Head of caudate nucleus (tissue), 42 donors: ENCODE data around the gene TBL1X.
"Not testable (repeated sequence)": the region's sequence is repeated elsewhere in the genome, so short reads cannot be mapped to it uniquely, and the experiment has no call there.

Experiments
- DNase-seq, 42 donors: peaks; one replicate each; pipeline versions ENCODE4 v3.0.0 to v3.0.0-alpha.2; 2020 to 2021; ENCODE audit warnings: mixed read lengths in 7 of 42
- intact Hi-C: fragments of 100-400 bp; cut with DNase I; formaldehyde crosslinking; loops from one replicate; pipeline ENCODE4 v1.15.0; 2022

Gene TBL1X

DNA sequence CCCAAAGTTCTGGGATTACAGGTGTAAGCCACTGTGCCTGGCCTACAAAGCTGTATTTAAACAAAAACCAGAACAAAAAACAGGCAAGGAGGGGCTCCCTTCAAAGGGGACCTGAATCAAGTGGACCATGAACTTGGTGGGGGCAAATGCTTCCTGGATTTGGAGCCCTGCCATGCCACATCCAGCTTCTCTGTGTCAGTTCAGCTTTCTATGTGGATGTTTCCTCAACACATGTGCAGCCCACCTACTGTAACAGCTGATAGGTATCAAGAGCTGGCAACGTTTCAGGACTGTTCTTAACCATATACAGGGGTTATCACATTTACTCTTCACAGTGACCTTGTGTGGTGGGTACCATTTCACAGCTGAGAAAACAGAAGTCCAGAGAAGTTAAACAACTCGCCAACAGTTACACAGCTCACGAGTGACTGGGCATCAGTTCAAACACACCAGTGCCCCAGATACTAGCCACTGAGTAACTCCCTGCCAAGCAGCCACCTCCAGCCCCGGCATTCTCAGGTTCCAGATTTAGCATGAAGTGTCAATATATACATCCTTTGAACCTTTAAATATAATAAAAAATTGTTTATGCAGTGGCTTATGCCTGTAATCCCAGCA, 293.3 kb downstream of the TBL1X start:
- intact Hi-C loops: no loop called here
- DNase-seq: no peak

DNA sequence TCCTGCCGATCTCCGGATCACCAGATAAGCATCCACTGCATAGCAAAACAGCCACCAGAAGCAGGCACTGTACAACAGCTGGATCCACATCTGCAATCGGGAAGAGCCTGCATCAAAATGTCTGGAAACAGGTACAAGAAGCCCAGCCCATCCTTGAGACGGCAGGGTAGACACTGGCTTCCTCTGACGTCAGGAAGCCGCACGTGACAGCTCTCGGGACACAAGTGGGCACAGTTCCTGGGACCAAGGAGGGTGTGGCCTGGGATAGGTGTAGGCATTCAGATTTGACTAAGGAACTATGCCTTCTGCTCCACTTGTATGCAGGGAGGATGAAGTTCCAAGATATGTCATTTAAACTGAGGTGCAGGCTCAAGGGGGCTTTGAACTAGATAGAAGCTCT, 294.5 kb downstream of the TBL1X start:
- intact Hi-C loops: no loop called here
- no peak for DNase-seq

GRCh38 chrX:9765072-9765736, 300.3 kb downstream of the TBL1X start:
- DNase-seq: peak in 9 of 42 donors; percentile 3 to 40 (median 11)

GRCh38 chrX:9765737-9766097, 300.9 kb downstream of the TBL1X start, which contains the start of gene GPR143:
TSS of gene GPR143 (minus strand) at chrX:9765847. CDS start at chrX:9765817, 30 bp downstream.
- DNase-seq: peak in 24 of 42 donors; percentile 5 to 43 (median 20)
- intact Hi-C loops: no loop called here

More at GRCh38 chrX:9765072-9765736, 300.3 kb downstream of the TBL1X start:
- intact Hi-C loops: no loop called here

DNA sequence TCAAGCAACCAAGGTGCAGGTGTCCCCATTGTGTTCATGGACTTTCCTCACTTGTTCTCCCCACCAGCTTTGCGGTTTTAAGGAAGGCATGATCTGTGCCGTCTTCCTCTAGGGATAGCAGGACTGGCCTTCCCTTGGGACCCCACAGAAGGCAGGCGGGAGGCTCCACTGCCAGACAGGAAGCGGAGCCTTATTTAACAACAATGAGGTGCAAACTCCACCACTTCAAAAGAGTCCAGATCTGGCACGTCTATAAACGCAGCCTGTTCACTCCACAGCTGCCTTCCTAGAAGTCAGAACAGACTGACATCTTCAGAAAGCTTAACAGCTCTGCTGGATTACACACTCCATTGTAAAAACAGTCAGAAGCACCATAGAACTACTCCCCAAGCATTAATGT, 302.5 kb downstream of the TBL1X start:
- intact Hi-C loops: no loop called here
- DNase-seq: no peak

GRCh38 chrX:9768321-9768839, 303.5 kb downstream of the TBL1X start:
- intact Hi-C loops: not testable (repeated sequence)

GRCh38 chrX:9770319-9770718, 305.5 kb downstream of the TBL1X start:
- intact Hi-C loops: no loop called here
- DNase-seq: no peak

More at GRCh38 chrX:9768321-9768839, 303.5 kb downstream of the TBL1X start:
- DNase-seq: not testable (repeated sequence)

DNA sequence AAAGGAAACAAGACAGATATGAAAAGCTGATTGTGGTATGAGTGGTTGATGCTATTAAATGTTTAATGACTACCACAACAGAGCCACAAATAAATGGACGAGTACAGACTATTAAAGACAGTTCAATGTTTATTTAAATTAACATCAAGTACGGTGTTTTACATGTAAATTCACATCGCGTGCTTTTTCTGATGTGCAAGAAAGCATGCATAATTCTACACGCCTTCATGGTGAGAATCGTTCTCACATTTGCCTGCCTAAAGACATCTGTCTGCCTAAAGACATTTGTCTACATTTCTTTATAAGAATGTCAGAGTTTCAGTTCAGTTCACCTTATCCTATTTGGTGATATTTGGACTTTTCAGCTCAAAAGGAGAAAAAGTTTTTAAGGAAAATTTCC, 308.1 kb downstream of the TBL1X start:
- intact Hi-C loops: no loop called here
- DNase-seq: no peak

- intact Hi-C loops: no loop called here
- no peak for DNase-seq
These were observed 311.1 kb downstream of the TBL1X start for GRCh38 chrX:9775930-9776329.

GRCh38 chrX:9781941-9782340, 317.1 kb downstream of the TBL1X start:
- intact Hi-C loops: no loop called here
- DNase-seq: peak in 2 of 42 donors; percentile 3 to 18

DNA sequence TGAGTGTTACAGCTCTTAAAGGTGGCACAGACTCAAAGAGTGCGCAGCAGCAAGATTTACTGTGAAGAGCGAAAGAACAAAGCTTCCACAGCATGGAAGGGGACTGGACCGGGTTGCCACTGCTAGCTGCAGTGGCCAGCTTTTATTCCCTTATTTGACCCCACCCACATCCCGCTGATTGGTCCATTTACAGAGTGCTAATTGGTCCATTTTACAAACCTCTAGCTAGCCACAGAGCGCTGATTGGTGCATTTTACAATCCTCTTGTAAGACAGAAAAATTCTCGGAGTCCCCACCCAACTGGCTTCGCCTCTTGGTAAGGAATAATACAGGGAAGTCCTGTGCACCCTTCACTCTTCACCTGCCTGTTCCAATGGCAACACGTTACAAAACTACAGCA, 319.5 kb downstream of the TBL1X start:
- no peak for DNase-seq
- intact Hi-C loops: no loop called here

- intact Hi-C loops: no loop called here
- peak in 2 of 42 donors; percentile 12 to 24 for DNase-seq
These were observed 320.5 kb downstream of the TBL1X start for GRCh38 chrX:9785254-9785943.

- DNase-seq: peak in 5 of 42 donors; percentile 7 to 34 (median 16)
- intact Hi-C loops: no loop called here
These were observed 321.3 kb downstream of the TBL1X start, which contains the start of gene SHROOM2 for GRCh38 chrX:9785944-9786797. TSS of gene SHROOM2 (plus strand) at chrX:9786429. CDS start at chrX:9786546, 117 bp downstream.

DNA sequence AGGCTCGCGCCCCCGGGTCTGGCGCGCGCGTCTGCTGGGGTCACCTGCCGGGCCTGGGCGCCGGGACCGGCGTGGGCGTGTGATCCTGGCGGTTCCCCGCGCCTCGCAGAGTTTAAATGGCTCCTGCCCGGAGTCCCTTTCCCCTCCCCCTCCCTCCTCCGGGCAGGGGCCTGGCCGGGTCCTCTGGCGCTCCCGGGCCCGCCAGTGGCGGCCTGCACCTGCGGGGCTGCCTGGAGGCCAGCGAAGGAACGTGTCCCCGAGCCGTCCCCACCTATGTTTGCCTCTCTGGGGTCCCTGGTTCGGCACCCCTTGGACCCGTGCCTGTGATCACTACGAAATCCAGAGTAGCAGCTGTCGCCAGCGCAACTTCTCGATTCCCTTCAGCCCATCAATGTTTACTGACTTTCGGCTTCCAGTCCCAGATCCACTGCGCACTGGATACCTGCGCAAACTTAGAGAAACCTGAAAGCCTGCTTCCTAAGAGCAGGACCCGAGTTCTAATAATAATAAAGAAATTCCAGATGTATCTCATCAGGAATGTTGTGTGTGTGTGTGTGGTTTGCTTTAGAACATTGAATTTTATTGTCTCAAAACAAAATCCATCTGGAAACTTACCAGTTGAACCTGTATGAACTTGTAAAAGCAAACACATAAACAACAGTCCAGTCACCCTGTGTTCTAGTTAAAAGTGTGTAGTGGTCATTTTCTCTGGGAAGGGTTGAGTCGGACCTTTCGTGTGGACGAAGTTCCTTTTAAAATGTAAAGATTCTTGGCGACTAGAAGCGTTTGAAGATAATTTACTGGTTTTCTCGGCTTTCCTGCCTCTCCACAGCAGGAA, 322.2 kb downstream of the TBL1X start:
- peak in 1 of 42 donors; percentile 24 for DNase-seq
- intact Hi-C loops: no loop called here

GRCh38 chrX:9788911-9789310, 324.1 kb downstream of the TBL1X start:
- intact Hi-C loops: no loop called here
- DNase-seq: no peak

DNA sequence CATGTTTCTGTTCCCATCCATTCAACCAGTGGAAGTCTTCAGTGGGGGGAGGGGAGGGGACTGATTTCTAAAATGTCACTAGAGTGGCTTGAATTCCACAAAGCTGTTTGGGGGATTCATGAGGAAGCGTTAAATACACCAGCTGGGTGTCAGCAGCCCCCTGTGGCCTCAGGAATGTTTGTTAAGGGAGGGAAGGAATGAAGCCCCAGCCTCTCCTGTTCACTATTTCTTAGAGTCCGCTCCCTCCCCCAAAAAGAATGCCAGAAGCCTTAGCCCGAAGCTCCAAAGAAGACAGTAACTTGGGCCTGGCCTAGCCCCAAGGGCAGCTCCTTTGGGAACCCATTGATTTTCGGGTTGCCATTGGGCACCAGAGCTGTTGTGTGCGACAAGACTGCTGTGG, 324.7 kb downstream of the TBL1X start:
- DNase-seq: no peak
- intact Hi-C loops: no loop called here
